ENCODE data around the gene CFAP53. TPM values are rescaled to one million over a fixed set of nuclear protein-coding genes. Genes with fewer than 3 reads are reported as not detected.

CFAP53 gene
- total and polyA plus RNA-seq, 2 of the 4 experiments (the other 2 are of a cell fraction): under 0.01 to 0.12 TPM

Small RNAs within 50 kb of the gene (microRNA-seq; reads per million reads assigned to microRNA genes)
- gene RN7SL310P (ENCODE audit: insufficient read depth, insufficient read length): not detected

Small RNAs within 50 kb of the gene (small RNA-seq; reads per million reads assigned to genes)
- 0 reads per million in 5 experiments for gene RN7SL310P

Other genes with a start within 250 kb of the CFAP53 start
- gene MYO5B, start 71.3 kb downstream of the CFAP53 start, total RNA-seq (2012; rRNA removed): 0.54 and 0.56 TPM in 2 replicates
- gene MYO5B, start 71.3 kb downstream of the CFAP53 start, polyA plus RNA-seq (2012; rRNA removed): 0.23 and 0.24 TPM in 2 replicates
- 31.7 TPM in 2 replicates for gene MBD1, start 15.0 kb upstream of the CFAP53 start, total RNA-seq (2012; rRNA removed)
- 56.5 and 61.3 TPM in 2 replicates for gene MBD1, start 15.0 kb upstream of the CFAP53 start, polyA plus RNA-seq (2012; rRNA removed)
- 24.0 and 29.4 TPM in 2 replicates for gene CXXC1, start 21.2 kb upstream of the CFAP53 start, total RNA-seq (2012; rRNA removed)
- 66.2 and 81.6 TPM in 2 replicates for gene CXXC1, start 21.2 kb upstream of the CFAP53 start, polyA plus RNA-seq (2012; rRNA removed)
- gene SKA1, start 108.6 kb upstream of the CFAP53 start, total RNA-seq (2012; rRNA removed): 5.9 and 13.9 TPM in 2 replicates
- gene SKA1, start 108.6 kb upstream of the CFAP53 start, polyA plus RNA-seq (2012; rRNA removed): 4.8 and 5.8 TPM in 2 replicates